Measurements from ENCODE around the gene FRS2. TPM values are rescaled to one million over a fixed set of nuclear protein-coding genes. Genes with fewer than 3 reads are reported as not detected.
A peak's percentile ranks its signal among the peaks of the same experiment; 100 is the strongest.

FRS2 gene
- total and polyA plus RNA-seq, 9 of the 15 experiments (the other 6 are each of a cell fraction or from before 2014, with no cell fraction given): 1.0 to 9.1 (median 6.0) TPM

DNA sequence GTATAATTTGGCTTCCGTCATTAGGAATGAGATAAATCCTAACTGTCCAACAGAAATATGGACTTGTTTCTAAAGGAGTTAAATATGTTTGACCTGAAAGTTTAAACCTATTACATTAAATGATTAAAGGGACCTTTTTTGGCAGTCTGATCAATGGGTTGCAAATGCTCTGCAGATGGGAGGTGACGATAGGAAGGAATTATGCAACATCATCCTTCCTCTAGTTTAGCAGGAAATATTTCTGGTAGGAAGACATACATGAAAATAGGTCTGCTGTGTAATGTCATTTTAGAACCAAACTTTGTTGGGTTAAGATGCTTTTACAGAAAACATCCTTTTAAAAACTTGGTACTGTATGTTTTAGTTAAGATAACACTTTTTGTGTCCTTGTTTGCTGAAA lies 137.9 kb downstream of the FRS2 start (continued):
- TF ChIP-seq, protein P1, sequence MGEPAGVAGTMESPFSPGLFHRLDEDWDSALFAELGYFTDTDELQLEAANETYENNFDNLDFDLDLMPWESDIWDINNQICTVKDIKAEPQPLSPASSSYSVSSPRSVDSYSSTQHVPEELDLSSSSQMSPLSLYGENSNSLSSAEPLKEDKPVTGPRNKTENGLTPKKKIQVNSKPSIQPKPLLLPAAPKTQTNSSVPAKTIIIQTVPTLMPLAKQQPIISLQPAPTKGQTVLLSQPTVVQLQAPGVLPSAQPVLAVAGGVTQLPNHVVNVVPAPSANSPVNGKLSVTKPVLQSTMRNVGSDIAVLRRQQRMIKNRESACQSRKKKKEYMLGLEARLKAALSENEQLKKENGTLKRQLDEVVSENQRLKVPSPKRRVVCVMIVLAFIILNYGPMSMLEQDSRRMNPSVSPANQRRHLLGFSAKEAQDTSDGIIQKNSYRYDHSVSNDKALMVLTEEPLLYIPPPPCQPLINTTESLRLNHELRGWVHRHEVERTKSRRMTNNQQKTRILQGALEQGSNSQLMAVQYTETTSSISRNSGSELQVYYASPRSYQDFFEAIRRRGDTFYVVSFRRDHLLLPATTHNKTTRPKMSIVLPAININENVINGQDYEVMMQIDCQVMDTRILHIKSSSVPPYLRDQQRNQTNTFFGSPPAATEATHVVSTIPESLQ (CRISPR knock-in tag; IDR thresholded peaks at IDR 0.05): no peak
- TF ChIP-seq, protein P2, sequence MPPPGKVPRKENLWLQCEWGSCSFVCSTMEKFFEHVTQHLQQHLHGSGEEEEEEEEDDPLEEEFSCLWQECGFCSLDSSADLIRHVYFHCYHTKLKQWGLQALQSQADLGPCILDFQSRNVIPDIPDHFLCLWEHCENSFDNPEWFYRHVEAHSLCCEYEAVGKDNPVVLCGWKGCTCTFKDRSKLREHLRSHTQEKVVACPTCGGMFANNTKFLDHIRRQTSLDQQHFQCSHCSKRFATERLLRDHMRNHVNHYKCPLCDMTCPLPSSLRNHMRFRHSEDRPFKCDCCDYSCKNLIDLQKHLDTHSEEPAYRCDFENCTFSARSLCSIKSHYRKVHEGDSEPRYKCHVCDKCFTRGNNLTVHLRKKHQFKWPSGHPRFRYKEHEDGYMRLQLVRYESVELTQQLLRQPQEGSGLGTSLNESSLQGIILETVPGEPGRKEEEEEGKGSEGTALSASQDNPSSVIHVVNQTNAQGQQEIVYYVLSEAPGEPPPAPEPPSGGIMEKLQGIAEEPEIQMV (tag; conservative IDR thresholded peaks at IDR 0.05; ENCODE audit: low read depth): no peak
- TF ChIP-seq HCFC1 (IDR thresholded peaks at IDR 0.05; ENCODE audit: low read depth, low read length): no peak
- TF ChIP-seq NR2C1 (IDR thresholded peaks at IDR 0.05): no peak
- no peak for TF ChIP-seq NR2C1 (tag; IDR thresholded peaks at IDR 0.05)
- no peak for TF ChIP-seq ZNF24 (IDR thresholded peaks at IDR 0.05)
- TF ChIP-seq, protein P3, sequence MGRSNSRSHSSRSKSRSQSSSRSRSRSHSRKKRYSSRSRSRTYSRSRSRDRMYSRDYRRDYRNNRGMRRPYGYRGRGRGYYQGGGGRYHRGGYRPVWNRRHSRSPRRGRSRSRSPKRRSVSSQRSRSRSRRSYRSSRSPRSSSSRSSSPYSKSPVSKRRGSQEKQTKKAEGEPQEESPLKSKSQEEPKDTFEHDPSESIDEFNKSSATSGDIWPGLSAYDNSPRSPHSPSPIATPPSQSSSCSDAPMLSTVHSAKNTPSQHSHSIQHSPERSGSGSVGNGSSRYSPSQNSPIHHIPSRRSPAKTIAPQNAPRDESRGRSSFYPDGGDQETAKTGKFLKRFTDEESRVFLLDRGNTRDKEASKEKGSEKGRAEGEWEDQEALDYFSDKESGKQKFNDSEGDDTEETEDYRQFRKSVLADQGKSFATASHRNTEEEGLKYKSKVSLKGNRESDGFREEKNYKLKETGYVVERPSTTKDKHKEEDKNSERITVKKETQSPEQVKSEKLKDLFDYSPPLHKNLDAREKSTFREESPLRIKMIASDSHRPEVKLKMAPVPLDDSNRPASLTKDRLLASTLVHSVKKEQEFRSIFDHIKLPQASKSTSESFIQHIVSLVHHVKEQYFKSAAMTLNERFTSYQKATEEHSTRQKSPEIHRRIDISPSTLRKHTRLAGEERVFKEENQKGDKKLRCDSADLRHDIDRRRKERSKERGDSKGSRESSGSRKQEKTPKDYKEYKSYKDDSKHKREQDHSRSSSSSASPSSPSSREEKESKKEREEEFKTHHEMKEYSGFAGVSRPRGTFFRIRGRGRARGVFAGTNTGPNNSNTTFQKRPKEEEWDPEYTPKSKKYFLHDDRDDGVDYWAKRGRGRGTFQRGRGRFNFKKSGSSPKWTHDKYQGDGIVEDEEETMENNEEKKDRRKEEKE (IDR thresholded peaks at IDR 0.05; ENCODE audit: borderline replicate concordance in 1 of 2, control insufficient read depth in 1 of 2, low read depth in 2 of 2, low read length in 1 of 2): no peak
- TF ChIP-seq, protein P4, sequence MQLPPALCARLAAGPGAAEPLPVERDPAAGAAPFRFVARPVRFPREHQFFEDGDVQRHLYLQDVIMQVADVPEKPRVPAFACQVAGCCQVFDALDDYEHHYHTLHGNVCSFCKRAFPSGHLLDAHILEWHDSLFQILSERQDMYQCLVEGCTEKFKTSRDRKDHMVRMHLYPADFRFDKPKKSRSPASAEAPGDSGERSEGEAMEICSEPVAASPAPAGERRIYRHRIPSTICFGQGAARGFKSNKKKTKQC (CRISPR knock-in tag; IDR thresholded peaks at IDR 0.05): no peak
- peak; percentile 73 for TF ChIP-seq C11orf30 (IDR thresholded peaks at IDR 0.05; ENCODE audit: low read depth)
- TF ChIP-seq TEAD4 (IDR thresholded peaks at IDR 0.05; ENCODE audit: low read length): peak; percentile 37
- no peak for TF ChIP-seq TEAD4 (CRISPR knock-in tag; IDR thresholded peaks at IDR 0.05; ENCODE audit: borderline replicate concordance)
- TF ChIP-seq, protein P5, sequence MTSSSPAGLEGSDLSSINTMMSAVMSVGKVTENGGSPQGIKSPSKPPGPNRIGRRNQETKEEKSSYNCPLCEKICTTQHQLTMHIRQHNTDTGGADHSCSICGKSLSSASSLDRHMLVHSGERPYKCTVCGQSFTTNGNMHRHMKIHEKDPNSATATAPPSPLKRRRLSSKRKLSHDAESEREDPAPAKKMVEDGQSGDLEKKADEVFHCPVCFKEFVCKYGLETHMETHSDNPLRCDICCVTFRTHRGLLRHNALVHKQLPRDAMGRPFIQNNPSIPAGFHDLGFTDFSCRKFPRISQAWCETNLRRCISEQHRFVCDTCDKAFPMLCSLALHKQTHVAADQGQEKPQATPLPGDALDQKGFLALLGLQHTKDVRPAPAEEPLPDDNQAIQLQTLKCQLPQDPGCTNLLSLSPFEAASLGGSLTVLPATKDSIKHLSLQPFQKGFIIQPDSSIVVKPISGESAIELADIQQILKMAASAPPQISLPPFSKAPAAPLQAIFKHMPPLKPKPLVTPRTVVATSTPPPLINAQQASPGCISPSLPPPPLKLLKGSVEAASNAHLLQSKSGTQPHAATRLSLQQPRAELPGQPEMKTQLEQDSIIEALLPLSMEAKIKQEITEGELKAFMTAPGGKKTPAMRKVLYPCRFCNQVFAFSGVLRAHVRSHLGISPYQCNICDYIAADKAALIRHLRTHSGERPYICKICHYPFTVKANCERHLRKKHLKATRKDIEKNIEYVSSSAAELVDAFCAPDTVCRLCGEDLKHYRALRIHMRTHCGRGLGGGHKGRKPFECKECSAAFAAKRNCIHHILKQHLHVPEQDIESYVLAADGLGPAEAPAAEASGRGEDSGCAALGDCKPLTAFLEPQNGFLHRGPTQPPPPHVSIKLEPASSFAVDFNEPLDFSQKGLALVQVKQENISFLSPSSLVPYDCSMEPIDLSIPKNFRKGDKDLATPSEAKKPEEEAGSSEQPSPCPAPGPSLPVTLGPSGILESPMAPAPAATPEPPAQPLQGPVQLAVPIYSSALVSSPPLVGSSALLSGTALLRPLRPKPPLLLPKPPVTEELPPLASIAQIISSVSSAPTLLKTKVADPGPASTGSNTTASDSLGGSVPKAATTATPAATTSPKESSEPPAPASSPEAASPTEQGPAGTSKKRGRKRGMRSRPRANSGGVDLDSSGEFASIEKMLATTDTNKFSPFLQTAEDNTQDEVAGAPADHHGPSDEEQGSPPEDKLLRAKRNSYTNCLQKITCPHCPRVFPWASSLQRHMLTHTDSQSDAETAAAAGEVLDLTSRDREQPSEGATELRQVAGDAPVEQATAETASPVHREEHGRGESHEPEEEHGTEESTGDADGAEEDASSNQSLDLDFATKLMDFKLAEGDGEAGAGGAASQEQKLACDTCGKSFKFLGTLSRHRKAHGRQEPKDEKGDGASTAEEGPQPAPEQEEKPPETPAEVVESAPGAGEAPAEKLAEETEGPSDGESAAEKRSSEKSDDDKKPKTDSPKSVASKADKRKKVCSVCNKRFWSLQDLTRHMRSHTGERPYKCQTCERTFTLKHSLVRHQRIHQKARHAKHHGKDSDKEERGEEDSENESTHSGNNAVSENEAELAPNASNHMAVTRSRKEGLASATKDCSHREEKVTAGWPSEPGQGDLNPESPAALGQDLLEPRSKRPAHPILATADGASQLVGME (CRISPR knock-in tag; IDR thresholded peaks at IDR 0.05): no peak
- TF ChIP-seq, protein P6, sequence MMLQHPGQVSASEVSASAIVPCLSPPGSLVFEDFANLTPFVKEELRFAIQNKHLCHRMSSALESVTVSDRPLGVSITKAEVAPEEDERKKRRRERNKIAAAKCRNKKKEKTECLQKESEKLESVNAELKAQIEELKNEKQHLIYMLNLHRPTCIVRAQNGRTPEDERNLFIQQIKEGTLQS (IDR thresholded peaks at IDR 0.05): peak; percentile 65
- TF ChIP-seq, protein P6 (CRISPR knock-in tag; conservative IDR thresholded peaks at IDR 0.05): no peak

Measured in K562 (cell line).